GM23338 (cell line): ENCODE results near the gene ROBO3. TPM values are rescaled to one million over a fixed set of nuclear protein-coding genes. Genes with fewer than 3 reads are reported as not detected.

Experiments used
- ATAC-seq: fragments of 200-7000 bp; cut with Tn5 transposase; 3 replicates; pipeline ENCODE4 v1.9.1; 2020
- DNase-seq: peaks from one replicate; pipeline ENCODE4 v3.0.0-alpha.2; 2015; ENCODE audit warnings: low spot score
- H2AFZ ChIP-seq: fragments of 200-600 bp; sonication (generic); 2 replicates; pipeline ENCODE4 v1.8.0; 2016; ENCODE audit warnings: antibody characterized with exemption, mild to moderate bottlenecking, moderate library complexity
- H3F3A ChIP-seq: fragments of 200-600 bp; sonication (generic); replicated peaks from 2 replicates; pipeline ENCODE4 v1.8.0; 2017; ENCODE audit warnings: antibody characterized with exemption, mixed run types, low read depth
- H3K27ac ChIP-seq: fragments of 200-600 bp; sonication (generic); 2 replicates; pipeline ENCODE4 v1.6.1; 2016; ENCODE audit warnings: low read depth
- H3K27me3 ChIP-seq: fragments of 200-600 bp; sonication (generic); 2 replicates; pipeline ENCODE4 v1.8.0; 2016; ENCODE audit warnings: mild to moderate bottlenecking, mixed run types, moderate library complexity; ENCODE audit not compliant: insufficient read depth
- H3K36me3 ChIP-seq: fragments of 200-600 bp; sonication (generic); 2 replicates; pipeline ENCODE4 v1.8.0; 2016; ENCODE audit warnings: mild to moderate bottlenecking; ENCODE audit not compliant: insufficient read depth
- H3K4me1 ChIP-seq: fragments of 200-600 bp; sonication (generic); 2 replicates; pipeline ENCODE4 v1.8.0; 2016; ENCODE audit warnings: mild to moderate bottlenecking, moderate library complexity; ENCODE audit not compliant: insufficient read depth
- H3K4me2 ChIP-seq: fragments of 200-600 bp; sonication (generic); 2 replicates; pipeline ENCODE4 v1.7.1; 2017; ENCODE audit warnings: mixed run types
- H3K4me3 ChIP-seq: fragments of 200-600 bp; sonication (generic); 2 replicates; pipeline ENCODE4 v1.6.1; 2016; ENCODE audit warnings: mixed run types
- H3K79me2 ChIP-seq: fragments of 200-600 bp; sonication (generic); replicated peaks from 2 replicates; pipeline ENCODE4 v1.8.0; 2017; ENCODE audit warnings: mild to moderate bottlenecking; ENCODE audit not compliant: insufficient read depth
- H3K9me2 ChIP-seq: fragments of 200-600 bp; sonication (generic); 2 replicates; pipeline ENCODE4 v1.8.0; 2017; ENCODE audit not compliant: insufficient read depth
- H4K20me1 ChIP-seq: fragments of 200-600 bp; sonication (generic); replicated peaks from 2 replicates; pipeline ENCODE4 v1.8.0; 2017; ENCODE audit warnings: mild to moderate bottlenecking; ENCODE audit not compliant: insufficient read depth
- H3K27ac Mint-ChIP-seq: 2 replicates; pipeline ENCODE4 v1.8.0; 2020; ENCODE audit warnings: inconsistent platforms, mild to moderate bottlenecking, moderate library complexity, mixed read lengths
- H3K27me3 Mint-ChIP-seq: 3 replicates; pipeline ENCODE4 v1.8.0; 2022; ENCODE audit warnings: low read depth, mild to moderate bottlenecking, moderate library complexity, mixed read lengths, inconsistent platforms; ENCODE audit not compliant: insufficient read depth, poor library complexity
- H3K36me3 Mint-ChIP-seq: 3 replicates; pipeline ENCODE4 v1.8.0; 2021; ENCODE audit warnings: low read depth, mild to moderate bottlenecking, inconsistent platforms, moderate library complexity, mixed read lengths
- H3K4me1 Mint-ChIP-seq: 3 replicates; pipeline ENCODE4 v1.8.0; 2020; ENCODE audit warnings: mild to moderate bottlenecking, inconsistent platforms, mixed read lengths
- H3K4me3 Mint-ChIP-seq: 3 replicates; pipeline ENCODE4 v1.8.0; 2021; ENCODE audit warnings: moderate library complexity, mild to moderate bottlenecking, inconsistent platforms, mixed read lengths
- H3K9me3 Mint-ChIP-seq: 3 replicates; pipeline ENCODE4 v1.8.0; 2020; ENCODE audit warnings: moderate library complexity, mild to moderate bottlenecking, inconsistent platforms, mixed read lengths
- CTCF ChIP-seq, 2 experiments: fragments of 200-600 bp in 1 of 2; sonication (generic) in 1 of 2; conservative IDR thresholded peaks; 2 replicates each; pipeline versions ENCODE4 v1.5.1 to v1.6.1; 2016 to 2017; ENCODE audit warnings: antibody characterized with exemption in 2 of 2, low read depth in 2 of 2, mild to moderate bottlenecking in 2 of 2, moderate library complexity in 1 of 2
- ETS1 ChIP-seq: IDR thresholded peaks from 2 replicates; pipeline ENCODE4 v1.6.1; 2016; ENCODE audit warnings: antibody characterized with exemption
- EZH2 ChIP-seq: fragments of 200-600 bp; sonication (generic); IDR thresholded peaks from one replicate; pipeline ENCODE4 v1.8.0; 2017; ENCODE audit warnings: antibody characterized with exemption, mild to moderate bottlenecking, low read depth; ENCODE audit not compliant: unreplicated experiment
- EZH2phosphoT487 ChIP-seq: fragments of 200-600 bp; sonication (generic); IDR thresholded peaks from one replicate; pipeline ENCODE4 v1.8.1; 2018; ENCODE audit warnings: antibody characterized with exemption; ENCODE audit not compliant: unreplicated experiment
- JUNB ChIP-seq: IDR thresholded peaks from one replicate; pipeline ENCODE4 v1.6.1; 2016; ENCODE audit warnings: antibody characterized with exemption; ENCODE audit not compliant: unreplicated experiment
- NANOG ChIP-seq: IDR thresholded peaks from 2 replicates; pipeline ENCODE4 v1.6.1; 2016; ENCODE audit warnings: antibody characterized with exemption, borderline replicate concordance
- POLR2AphosphoS5 ChIP-seq: IDR thresholded peaks from 2 replicates; pipeline ENCODE4 v1.6.1; 2016; ENCODE audit warnings: antibody characterized with exemption, low read depth
- REST ChIP-seq: IDR thresholded peaks from one replicate; pipeline ENCODE4 v1.6.1; 2018; ENCODE audit warnings: antibody characterized with exemption; ENCODE audit not compliant: unreplicated experiment
- STAT1 ChIP-seq: IDR thresholded peaks from one replicate; pipeline ENCODE4 v1.6.1; 2016; ENCODE audit warnings: antibody characterized with exemption; ENCODE audit not compliant: unreplicated experiment
- ZNF114 ChIP-seq: fragments of 250-450 bp; sonication (Bioruptor Pico); IDR thresholded peaks from 2 replicates; pipeline ENCODE4 v1.5.0; 2020; ENCODE audit warnings: mild to moderate bottlenecking, moderate library complexity
- ZNF331 ChIP-seq: fragments of 250-450 bp; sonication (Bioruptor Pico); IDR thresholded peaks from 2 replicates; pipeline ENCODE4 v1.5.0; 2020; ENCODE audit warnings: low read depth, mild to moderate bottlenecking, moderate library complexity
- polyA plus RNA-seq: library from polyadenylated mRNA; unstranded; fragments of >200 nt; fragmentation: Nextera tagmentation; extraction: Ambion mirVana; gene quantifications from 2 replicates; pipeline ENCODE4 v1.2.1, GENCODE V29; 2016
- total RNA-seq: library from RNA; depleted of rRNA; stranded (reverse); fragments of >200 nt; shearing (Covaris generic); gene quantifications from 2 replicates; pipeline ENCODE4 v1.2.3, GENCODE V29; 2014

ROBO3 gene
- total and polyA plus RNA-seq, 2 experiments from 2014 or later, result 17.0 to 21.4 TPM

- TF ChIP-seq CTCF (conservative IDR thresholded peaks at IDR 0.05; ENCODE audit: low read depth in 2 of 2), result no peak
Measured at GRCh38 chr11:124841201-124841600, 24.0 kb upstream of the ROBO3 start (continued).

- ATAC-seq (no peak), DNase-seq (no peak)
- Histone ChIP-seq H3K79me2 (no peaks in the 10 kb centered on the region), H3K4me3 (0 out of 2 replicates have a peak overlapping the region, but pooled peaks have one; percentile 54), H3K4me2 (no peak overlapping the region), H3K4me1 (peaks cover 20% of the 10 kb centered on the region), H3K9me2 (no peaks in the 10 kb centered on the region), H3K27me3 (peaks cover 99% of the 10 kb centered on the region), H3K36me3 (no peaks in the 10 kb centered on the region), H4K20me1 (peaks cover 38% of the 10 kb centered on the region), H3F3A (peaks cover 28% of the 10 kb centered on the region; the same call in 1 of the 2 replicates), H3K27ac (no peak overlapping the region), H2AFZ (no peak overlapping the region)
- H3K9me3 Mint-ChIP-seq, result peaks cover 4% of the 10 kb centered on the region; the same call in 2 of the 3 replicates
- H3K36me3 Mint-ChIP-seq, result no peaks in the 10 kb centered on the region
- no peak for TF ChIP-seq POLR2AphosphoS5
- TF ChIP-seq EZH2phosphoT487, result no peak
- no peak for TF ChIP-seq NANOG
- TF ChIP-seq STAT1, result no peak
- TF ChIP-seq REST, result no peak
- TF ChIP-seq EZH2, result peak; percentile 33
- H3K4me3 Mint-ChIP-seq, result no peak overlapping the region
- H3K27ac Mint-ChIP-seq, result no peak overlapping the region
- H3K27me3 Mint-ChIP-seq, result peaks cover 23% of the 10 kb centered on the region
- peaks cover 26% of the 10 kb centered on the region for H3K4me1 Mint-ChIP-seq
Measured at GRCh38 chr11:124841840-124842239, 23.4 kb upstream of the ROBO3 start.

GRCh38 chr11:124842305-124842704 is 22.9 kb upstream of the ROBO3 start:
- H3K4me1 Mint-ChIP-seq, result peaks cover 23% of the 10 kb centered on the region
- H3K36me3 ChIP-seq, result no peaks in the 10 kb centered on the region
- H2AFZ ChIP-seq, result no peak overlapping the region
- H4K20me1 ChIP-seq, result peaks cover 38% of the 10 kb centered on the region
- peaks cover 28% of the 10 kb centered on the region; the same call in 1 of the 2 replicates for H3F3A ChIP-seq
- peaks cover 20% of the 10 kb centered on the region for H3K27me3 Mint-ChIP-seq
- H3K9me3 Mint-ChIP-seq, result peaks cover 4% of the 10 kb centered on the region; the same call in 2 of the 3 replicates
- no peak overlapping the region for H3K27ac Mint-ChIP-seq
- no peaks in the 10 kb centered on the region for H3K9me2 ChIP-seq
- H3K4me1 ChIP-seq, result peaks cover 17% of the 10 kb centered on the region
- DNase-seq (no peak), ATAC-seq (no peak)
- H3K27ac ChIP-seq, result no peak overlapping the region
- H3K4me2 ChIP-seq, result peak overlapping the region; percentile 86
- peak overlapping the region; percentile 65; the same call in 2 of the 3 replicates for H3K4me3 Mint-ChIP-seq
- no peaks in the 10 kb centered on the region for H3K79me2 ChIP-seq
- TF ChIP-seq REST (no peak), NANOG (no peak), POLR2AphosphoS5 (no peak), ETS1 (no peak), ZNF331 (CRISPR knock-in tag) (no peak), JUNB (no peak), ZNF114 (no peak)
- peak overlapping the region; percentile 54; the same call in 1 of the 2 replicates for H3K4me3 ChIP-seq
- no peaks in the 10 kb centered on the region for H3K36me3 Mint-ChIP-seq
- peaks cover 100% of the 10 kb centered on the region for H3K27me3 ChIP-seq
